ENCODE results near the gene EIF2AK3.
A peak's percentile ranks its signal among the peaks of the same experiment; 100 is the strongest.
"Not testable (repeated sequence)": the region's sequence is repeated elsewhere in the genome, so short reads cannot be mapped to it uniquely, and the experiment has no call there.

The EIF2AK3 gene

DNA sequence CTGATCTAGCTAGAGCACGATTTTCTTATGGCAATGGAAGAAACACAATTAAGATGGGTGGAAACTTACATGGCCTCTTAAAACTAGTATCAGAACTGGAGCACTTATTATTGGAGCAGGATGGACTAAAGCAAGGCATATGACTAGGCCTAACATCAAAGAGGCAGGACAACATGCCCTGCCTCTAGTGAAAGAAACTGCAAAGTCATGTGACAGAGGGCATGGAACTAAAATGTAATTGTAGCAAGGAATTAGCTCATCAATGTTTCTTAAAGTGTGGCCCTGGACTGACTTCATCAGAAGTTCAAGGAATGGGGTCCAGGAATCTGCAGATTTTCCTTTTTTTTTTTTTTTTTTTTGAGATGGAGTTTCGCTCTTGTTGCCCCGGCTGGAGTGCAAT is 5.3 kb upstream of the EIF2AK3 start:
- no peak for DNase-seq

- DNase-seq = no peak
Observed at GRCh38 chr2:88628571-88628939, 1.3 kb upstream of the EIF2AK3 start.

- DNase-seq = peak; percentile 88
Observed at GRCh38 chr2:88627856-88628570, 749 bp upstream of the EIF2AK3 start.

DNA sequence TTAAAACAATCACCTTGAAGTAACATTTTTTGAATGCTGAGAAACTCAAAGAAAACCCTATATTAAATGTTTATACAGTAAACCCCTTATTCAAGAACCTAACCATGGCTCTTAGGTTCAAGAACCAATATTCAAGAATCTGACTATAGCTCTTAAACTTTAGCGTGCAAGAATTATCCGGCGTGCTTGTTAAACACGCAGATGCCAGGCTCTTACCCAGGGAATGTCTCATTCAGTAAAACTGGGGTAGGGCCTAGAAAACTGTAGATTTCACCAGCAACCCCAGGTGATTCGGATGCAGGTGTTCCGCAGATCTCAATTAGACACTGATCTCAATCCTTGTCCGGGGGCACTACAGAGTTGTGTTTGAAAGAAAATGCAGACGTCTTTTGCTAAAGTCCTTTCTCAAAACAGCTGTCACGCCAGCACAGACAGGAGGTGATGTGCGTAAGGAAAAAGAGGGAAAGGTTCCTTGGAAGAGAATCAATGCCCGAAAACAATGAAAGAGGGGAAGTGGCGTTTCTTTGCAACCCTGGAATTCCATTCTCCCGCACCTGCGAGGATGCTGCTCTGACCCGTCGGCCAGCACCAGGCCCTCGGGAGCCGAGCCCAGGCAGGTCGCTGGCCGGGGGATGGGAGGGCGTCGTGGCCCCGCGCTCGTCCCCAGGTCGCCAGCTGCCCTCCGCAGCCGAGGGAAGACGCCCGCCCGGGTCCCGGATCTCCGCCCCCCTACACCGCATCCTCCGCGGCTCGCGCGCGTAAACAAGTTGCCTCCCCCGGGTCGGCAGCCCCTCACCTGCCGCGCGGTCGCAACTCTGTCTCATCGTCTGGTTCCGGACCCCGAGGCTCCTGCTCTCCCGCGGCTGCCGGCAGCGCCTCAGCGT is 851 bp downstream of the EIF2AK3 start:
- peak; percentile 54 for DNase-seq

- no peak for DNase-seq
Observed at GRCh38 chr2:88624477-88624876, 2.8 kb downstream of the EIF2AK3 start.

- DNase-seq = not testable (repeated sequence)
Observed at GRCh38 chr2:88623831-88624465, 3.3 kb downstream of the EIF2AK3 start.

DNA sequence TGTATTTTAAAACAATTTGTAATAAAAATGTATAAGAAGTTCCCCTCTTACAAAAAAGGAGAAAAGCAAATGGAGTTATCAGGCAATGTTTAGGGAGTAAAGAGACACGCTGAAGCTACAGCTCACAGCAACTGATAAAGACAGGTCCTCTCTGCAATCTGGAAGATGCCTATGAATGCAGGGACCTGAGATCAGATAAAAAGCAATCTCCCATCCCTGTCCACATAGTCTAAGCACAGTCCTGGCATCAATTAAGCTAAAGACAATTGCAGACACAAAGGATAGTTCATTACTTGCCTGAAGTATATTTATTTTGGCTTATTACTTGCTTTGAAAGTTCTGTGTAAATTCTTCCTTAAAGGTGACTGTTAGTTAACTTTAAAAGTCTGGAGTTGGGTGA is 5.0 kb downstream of the EIF2AK3 start:
- no peak for DNase-seq

DNA sequence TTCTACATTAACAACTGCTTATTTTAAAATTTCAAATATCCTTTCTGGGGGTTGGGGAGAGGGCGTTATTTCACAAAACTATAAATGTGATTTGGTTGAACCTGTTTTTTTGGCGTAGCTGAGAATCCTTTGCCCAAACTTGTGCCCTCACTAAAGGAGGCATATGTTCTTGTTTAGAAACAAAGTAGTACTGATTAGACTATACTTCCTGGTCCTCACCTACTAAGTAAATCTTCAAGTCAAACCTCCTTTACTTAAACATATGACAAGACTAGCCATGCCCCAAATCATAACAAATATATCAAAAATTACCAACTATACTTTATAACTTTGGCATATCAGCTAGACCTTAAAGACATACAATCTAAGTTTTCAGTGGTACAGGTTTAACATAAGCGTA is 5.8 kb downstream of the EIF2AK3 start:
- no peak for DNase-seq

DNA sequence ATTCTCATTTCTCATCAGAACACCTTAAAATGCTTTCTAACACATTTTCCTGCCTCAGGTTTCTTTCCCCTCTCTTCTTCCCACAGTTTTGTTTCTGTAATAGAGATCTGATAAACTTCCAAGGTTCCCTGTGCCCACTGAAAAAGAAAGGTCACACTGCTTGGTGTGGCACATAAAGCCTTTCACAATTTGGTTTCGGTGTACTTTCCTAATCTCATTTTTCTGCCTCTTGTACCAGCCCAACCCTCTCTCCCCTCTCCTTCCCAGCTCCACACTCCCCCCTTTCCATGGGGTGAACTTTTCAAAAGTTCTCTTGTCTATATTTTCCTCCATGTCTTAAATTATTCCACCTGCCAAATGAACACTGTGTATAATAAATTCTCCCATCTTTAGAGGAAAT is 7.2 kb downstream of the EIF2AK3 start:
- no peak for DNase-seq

- DNase-seq = no peak
Observed at GRCh38 chr2:88615822-88616221, 11.4 kb downstream of the EIF2AK3 start.

GRCh38 chr2:88614497-88615157 is 12.6 kb downstream of the EIF2AK3 start:
- no peak for DNase-seq

DNA sequence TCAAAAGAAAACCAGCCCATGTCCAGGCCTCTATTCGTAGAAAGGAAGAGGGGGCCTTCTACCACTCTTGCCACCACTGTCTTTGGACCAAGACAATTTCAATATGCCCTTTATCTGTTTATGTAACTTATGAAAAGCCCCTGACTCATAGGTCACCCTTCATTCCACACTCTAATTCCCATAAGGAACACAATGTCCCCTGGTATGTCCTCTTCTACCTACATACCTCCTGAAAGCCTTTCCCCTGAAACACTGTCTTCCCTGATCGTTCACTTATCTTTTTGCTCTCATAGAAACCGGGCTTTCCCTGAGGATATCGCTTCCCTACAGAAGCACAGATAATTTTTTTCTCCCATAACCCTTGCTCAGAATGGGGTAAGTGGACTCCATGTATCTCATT is 13.3 kb downstream of the EIF2AK3 start:
- DNase-seq = no peak

- no peak for DNase-seq
Observed at GRCh38 chr2:88608184-88608583, 19.1 kb downstream of the EIF2AK3 start.

- DNase-seq = no peak
Observed at GRCh38 chr2:88607416-88607815, 19.8 kb downstream of the EIF2AK3 start.

DNA sequence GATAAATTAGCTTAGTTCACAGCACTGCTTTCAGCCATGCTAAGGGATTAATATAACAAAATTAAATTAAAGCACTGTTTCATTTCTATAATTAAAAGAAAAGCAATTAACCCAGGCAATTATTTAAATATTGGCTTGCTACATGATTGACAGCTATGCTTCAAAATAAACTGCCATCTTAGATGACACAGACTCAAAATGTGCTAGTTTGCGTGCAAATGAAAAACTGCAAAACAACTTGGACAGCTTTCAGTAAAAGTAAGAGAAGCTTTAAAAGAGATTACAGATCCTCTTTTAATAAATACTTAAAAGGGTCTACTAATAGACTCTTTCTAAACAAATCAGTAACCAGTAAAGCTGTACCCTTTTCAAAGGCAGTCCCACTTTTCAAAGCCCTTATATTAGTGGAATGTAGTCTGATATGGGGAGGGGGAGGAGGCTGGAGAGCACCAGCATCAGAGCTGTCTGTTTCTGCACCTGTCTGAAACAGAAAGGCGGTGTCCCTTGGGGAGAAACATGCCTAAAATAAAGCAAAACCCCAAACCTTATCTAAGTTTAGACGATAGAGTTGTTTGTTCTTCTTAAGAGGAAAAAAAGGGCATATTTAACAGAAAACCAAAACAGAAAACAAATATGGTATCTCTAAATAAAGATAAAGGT is 20.8 kb downstream of the EIF2AK3 start:
- no peak for DNase-seq

DNA sequence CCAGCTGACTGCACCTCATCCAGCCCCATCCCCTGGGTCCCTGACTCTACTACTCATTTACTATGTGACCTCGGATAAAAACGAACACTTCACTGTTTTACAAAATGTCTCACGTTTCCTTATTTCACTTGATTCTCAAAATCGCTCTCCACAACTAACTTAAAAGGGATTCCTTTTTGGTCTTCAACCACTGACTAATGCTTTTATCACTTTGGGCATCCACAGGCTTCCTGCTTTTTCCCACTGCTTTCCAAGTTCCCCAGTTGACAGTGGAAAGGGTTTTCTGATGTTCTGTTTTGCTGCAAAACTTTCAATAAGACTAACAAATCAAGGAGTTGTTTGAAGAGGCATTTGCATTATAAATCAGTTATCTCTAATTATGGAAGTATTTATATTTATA is 24.1 kb downstream of the EIF2AK3 start:
- no peak for DNase-seq

- DNase-seq = no peak
Observed at GRCh38 chr2:88602022-88602421, 25.2 kb downstream of the EIF2AK3 start.

- no peak for DNase-seq
Observed at GRCh38 chr2:88601286-88601685, 26.0 kb downstream of the EIF2AK3 start.

DNA sequence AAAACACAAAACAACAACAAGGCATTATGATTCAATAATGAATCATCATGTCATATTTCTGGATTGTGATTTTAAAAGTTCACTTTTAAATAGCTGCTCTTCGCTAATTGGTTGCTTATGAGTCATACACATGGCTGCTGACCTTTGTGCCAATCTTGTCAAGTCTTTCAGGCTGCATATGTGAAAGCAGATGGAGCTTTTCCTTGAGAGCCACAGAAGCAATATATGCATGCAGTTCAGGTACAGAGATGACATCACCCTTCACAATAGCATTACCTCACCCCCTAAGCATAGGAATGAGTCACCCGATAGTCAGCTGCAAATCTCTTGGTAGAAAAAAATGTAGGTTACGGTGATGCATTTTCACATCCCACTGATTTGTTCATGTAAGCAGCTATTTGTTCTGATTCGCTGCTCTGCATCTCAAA is 27.2 kb downstream of the EIF2AK3 start:
- peak; percentile 89 for DNase-seq

DNA sequence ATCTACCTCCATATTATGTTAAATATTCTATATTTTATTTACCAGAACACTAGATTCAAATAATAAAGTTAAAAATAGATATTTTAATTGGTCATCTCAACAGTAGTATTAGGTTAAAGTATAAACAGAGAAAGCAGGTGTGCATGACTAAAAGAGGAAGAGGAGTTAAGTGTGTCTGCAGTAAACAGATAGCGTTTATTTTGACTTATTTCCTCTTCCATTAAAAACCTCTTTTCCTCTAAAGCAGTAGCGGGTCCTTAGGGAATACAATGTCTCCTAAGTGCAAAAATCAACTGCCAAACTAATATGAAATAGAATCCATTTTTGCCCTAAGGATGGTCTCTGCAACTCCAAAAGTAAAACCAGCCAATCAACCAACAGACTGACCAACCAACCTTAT is 27.7 kb downstream of the EIF2AK3 start:
- DNase-seq = no peak

GRCh38 chr2:88597168-88597567 is 30.1 kb downstream of the EIF2AK3 start:
- DNase-seq = no peak

DNA sequence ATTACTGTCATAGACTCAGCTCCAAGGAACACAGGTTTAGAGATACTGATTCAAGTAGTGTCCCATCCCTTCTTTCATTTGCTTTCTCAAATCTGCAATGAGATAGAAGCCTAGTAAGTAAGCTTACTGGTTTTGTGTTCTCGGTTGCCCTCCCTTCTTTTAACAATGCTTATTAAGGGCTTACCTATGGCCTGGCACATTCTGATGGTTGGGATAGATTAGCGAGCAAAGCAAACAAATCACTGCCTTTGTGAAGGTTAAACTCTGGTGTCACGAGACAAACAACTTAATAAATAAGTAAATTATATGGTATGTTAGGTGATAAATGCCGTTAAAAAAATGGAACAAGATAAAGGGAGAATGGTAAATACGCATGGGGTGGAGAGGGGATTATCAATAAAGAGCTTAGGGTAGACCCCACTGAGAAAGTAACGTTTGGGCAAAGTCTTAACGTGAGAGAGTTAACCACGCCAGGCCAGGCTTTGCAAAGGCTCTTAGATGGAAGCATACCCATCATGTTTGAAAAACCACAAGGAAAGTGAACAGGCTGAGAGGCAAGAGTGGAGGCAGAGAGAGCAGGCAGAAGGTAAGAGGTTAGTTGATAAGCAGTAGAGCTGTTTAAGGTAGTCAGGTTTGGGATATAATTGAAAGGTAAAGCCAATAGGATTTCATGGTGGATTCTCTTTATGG is 31.0 kb downstream of the EIF2AK3 start:
- DNase-seq = no peak

Data from activated CD4-positive, alpha-beta T cell treated with anti-CD3 and anti-CD28 coated beads, Interleukin-2, Interleukin-6, amounts not matched to agents 100 ng/mL and 50 ng/mL, durations not matched to agents 16 hours and 8 hours (primary cell).